IMR-90 (cell line): Measurements from ENCODE around the gene TMPRSS13. TPM values are rescaled to one million over a fixed set of nuclear protein-coding genes. Genes with fewer than 3 reads are reported as not detected.

ENCODE experiments used
- ATAC-seq: fragments of 200-7000 bp; cut with Tn5 transposase; 2 replicates; pipeline ENCODE4 v1.9.1; 2020; ENCODE audit warnings: low read depth, mild to moderate bottlenecking, moderate library complexity
- BruUV-seq: library from RNA; stranded (reverse); fragments of 400-500 nt; replicated peaks from 2 replicates; lab custom pipeline; 2021; lab: Mats Ljungman, UMichigan
- CTCF ChIA-PET: fragments of 300-600 bp; formaldehyde crosslinking; extraction: SDS; loops from one replicate; lab custom pipeline; 2021; ENCODE audit warnings: antibody characterized with exemption; lab: Yijun Ruan, JAX
- POLR2A ChIA-PET: fragments of 300-600 bp; sonication (Branson Sonifier 250); formaldehyde crosslinking; loops from one replicate; lab custom pipeline; 2022; ENCODE audit warnings: antibody characterized with exemption; ENCODE audit not compliant: unreplicated experiment; lab: Charles Lee
- DNase-seq: peaks from one replicate; pipeline ENCODE4 v3.0.0; 2013
- H2AFZ ChIP-seq: replicated peaks from 2 replicates; pipeline ENCODE3; 2013; ENCODE audit warnings: low read length, mild to moderate bottlenecking; ENCODE audit not compliant: poor library complexity
- H2AK5ac ChIP-seq: 2 replicates; pipeline ENCODE4 v1.6.1; 2013; ENCODE audit warnings: low read depth, low read length, inconsistent platforms
- H2AK9ac ChIP-seq: replicated peaks from 2 replicates; pipeline ENCODE3; 2013; ENCODE audit warnings: mild to moderate bottlenecking, low read depth, low read length, moderate library complexity; ENCODE audit not compliant: poor library complexity
- H2BK120ac ChIP-seq: 2 replicates; pipeline ENCODE4 v1.6.1; 2013; ENCODE audit warnings: low read depth, low read length, inconsistent platforms
- H2BK15ac ChIP-seq: 3 replicates; pipeline ENCODE4 v1.6.1; 2013; ENCODE audit warnings: low read depth, low read length, inconsistent platforms
- H2BK20ac ChIP-seq: 2 replicates; pipeline ENCODE4 v1.6.1; 2013; ENCODE audit warnings: low read depth, mild to moderate bottlenecking, inconsistent platforms, low read length, moderate library complexity
- H2BK5ac ChIP-seq: 2 replicates; pipeline ENCODE4 v1.6.1; 2013; ENCODE audit warnings: mild to moderate bottlenecking, low read depth, low read length, inconsistent platforms; ENCODE audit not compliant: poor library complexity, severe bottlenecking
- H3K14ac ChIP-seq: replicated peaks from 2 replicates; pipeline ENCODE4 v1.6.1; 2013; ENCODE audit warnings: low read depth, low read length, inconsistent platforms
- H3K18ac ChIP-seq: 2 replicates; pipeline ENCODE4 v1.6.1; 2013; ENCODE audit warnings: low read depth, low read length, control low read depth
- H3K23ac ChIP-seq: 2 replicates; pipeline ENCODE4 v1.6.1; 2013; ENCODE audit warnings: low read depth, low read length, inconsistent platforms
- H3K27ac ChIP-seq: 2 replicates; pipeline ENCODE4 v1.5.1; 2013; ENCODE audit warnings: mild to moderate bottlenecking, control low read depth, low read length; ENCODE audit not compliant: insufficient read depth
- H3K27me3 ChIP-seq: 2 replicates; pipeline ENCODE4 v1.6.1; 2013; ENCODE audit warnings: low read length; ENCODE audit not compliant: control insufficient read depth, insufficient read depth
- H3K36me3 ChIP-seq: 2 replicates; pipeline ENCODE4 v1.6.1; 2013; ENCODE audit warnings: low read length, mixed read lengths; ENCODE audit not compliant: control insufficient read depth, insufficient read depth
- H3K4ac ChIP-seq: 2 replicates; pipeline ENCODE4 v1.6.1; 2013; ENCODE audit warnings: low read depth, low read length, inconsistent platforms
- H3K4me1 ChIP-seq: 2 replicates; pipeline ENCODE4 v1.6.1; 2013; ENCODE audit warnings: low read length, mixed read lengths; ENCODE audit not compliant: control insufficient read depth, insufficient read depth
- H3K4me2 ChIP-seq: 2 replicates; pipeline ENCODE4 v1.6.1; 2013; ENCODE audit warnings: low read depth, mild to moderate bottlenecking, control low read depth, low read length, moderate library complexity
- H3K4me3 ChIP-seq: 2 replicates; pipeline ENCODE4 v1.5.1; 2013; ENCODE audit warnings: low read depth, mild to moderate bottlenecking, control low read depth, low read length, moderate library complexity; ENCODE audit not compliant: insufficient read depth
- H3K56ac ChIP-seq: 2 replicates; pipeline ENCODE4 v1.6.1; 2013; ENCODE audit warnings: low read length, inconsistent platforms; ENCODE audit not compliant: insufficient read depth; ENCODE audit errors: extremely low read depth
- H3K79me1 ChIP-seq, 2 experiments: 2 replicates each; pipeline ENCODE4 v1.6.1; 2013; ENCODE audit warnings: low read length in 2 of 2, inconsistent platforms in 1 of 2, low read depth in 1 of 2
- H3K9ac ChIP-seq: 2 replicates; pipeline ENCODE4 v1.6.1; 2013; ENCODE audit warnings: low read depth, low read length, control low read depth
- H3K9me1 ChIP-seq: 2 replicates; pipeline ENCODE4 v1.6.1; 2013; ENCODE audit warnings: low read length, inconsistent platforms; ENCODE audit not compliant: insufficient read depth
- H3K9me3 ChIP-seq: 2 replicates; pipeline ENCODE4 v1.6.1; 2013; ENCODE audit warnings: low read length; ENCODE audit not compliant: control insufficient read depth, insufficient read depth
- H4K20me1 ChIP-seq: 2 replicates; pipeline ENCODE4 v1.6.1; 2013; ENCODE audit warnings: low read length, inconsistent platforms; ENCODE audit not compliant: insufficient read depth
- H4K5ac ChIP-seq: 2 replicates; pipeline ENCODE4 v1.6.1; 2013; ENCODE audit warnings: mild to moderate bottlenecking, low read depth, low read length, control low read depth
- H4K8ac ChIP-seq, 2 experiments: 2 replicates each; pipeline ENCODE4 v1.6.1; 2013; ENCODE audit warnings: low read depth in 2 of 2, low read length in 2 of 2, control low read depth in 1 of 2, inconsistent platforms in 1 of 2
- H4K91ac ChIP-seq: 2 replicates; pipeline ENCODE4 v1.6.1; 2013; ENCODE audit warnings: low read depth, low read length, inconsistent platforms; ENCODE audit not compliant: insufficient read depth
- CHD1 ChIP-seq: IDR thresholded peaks from 2 replicates; pipeline ENCODE4 v1.6.1; 2012; ENCODE audit warnings: low read depth, low read length, improper control_type of control experiment
- CTCF ChIP-seq: conservative IDR thresholded peaks from 2 replicates; pipeline ENCODE4 v1.5.1; 2012; ENCODE audit warnings: mild to moderate bottlenecking, low read depth, low read length, improper control_type of control experiment
- RFX5 ChIP-seq: IDR thresholded peaks from 2 replicates; pipeline ENCODE4 v1.8.0; 2012; ENCODE audit warnings: low read depth, mild to moderate bottlenecking, low read length, moderate library complexity
- SMC3 ChIP-seq: fragments of 150-350 bp; IDR thresholded peaks from 2 replicates; pipeline ENCODE4 v1.6.1; 2016; ENCODE audit warnings: low read depth, mild to moderate bottlenecking, antibody characterized with exemption, low read length, moderate library complexity
- WGBS, 2 experiments: methylation state at CpG; one replicate each; pipeline versions ENCODE4 v1.1.5 to v1.1.7; 2013; ENCODE audit warnings: missing lambda C conversion rate in 2 of 2; ENCODE audit not compliant: insufficient read length in 1 of 2; ENCODE audit errors: extremely low coverage in 2 of 2; 5-methylcytosine and 5-hydroxymethylcytosine counted together
- dilution Hi-C: fragments of 300-500 bp; cut with HindIII; formaldehyde crosslinking; loops from one replicate; pipeline ENCODE4 v1.14.3; 2018; ENCODE audit warnings: low sequenced_read_pairs; ENCODE audit not compliant: unreplicated experiment
- in situ Hi-C: fragments of 300-500 bp; cut with MboI; formaldehyde crosslinking; loops from 3 replicates; pipeline ENCODE4 v1.14.3; 2019; ENCODE audit warnings: low sequenced_read_pairs, inconsistent platforms, mixed read lengths
- intact Hi-C: fragments of 100-400 bp; cut with micrococcal nuclease; formaldehyde crosslinking; loops from 2 replicates; pipeline ENCODE4 v1.10.0; 2022
- polyA plus RNA-seq, 3 experiments: library from polyadenylated mRNA; depleted of rRNA; stranded (reverse); fragments of >200 nt; gene quantifications; 2 replicates each; pipeline ENCODE4 v1.2.3, GENCODE V29; 2012; ENCODE audit warnings: low replicate concordance in 1 of 3
- total RNA-seq: library from RNA; depleted of rRNA; stranded (reverse); fragments of >200 nt; gene quantifications from 2 replicates; pipeline ENCODE4 v1.2.3, GENCODE V29; 2012

TMPRSS13 gene
- total and polyA plus RNA-seq, 2 of the 4 experiments (the other 2 are of a cell fraction), result not detected

- H2AK9ac ChIP-seq, result no peak overlapping the region
- no peak for ATAC-seq
- H3K36me3 ChIP-seq, result no peaks in the 10 kb centered on the region
- H4K91ac ChIP-seq, result no peak overlapping the region
- no peaks in the 10 kb centered on the region for H4K20me1 ChIP-seq
- no peak overlapping the region for H2BK120ac ChIP-seq
- BruUV-seq, result no TSS peak
- dilution Hi-C loops, result no loop called here
- no CpG with 5 or more reads among the region's 2 CpGs for WGBS, 2 experiments
- H3K56ac ChIP-seq, result no peak overlapping the region
- POLR2A ChIA-PET, result no interaction called here
- H2BK20ac ChIP-seq, result no peak overlapping the region
- H3K4me2 ChIP-seq, result no peak overlapping the region
- intact Hi-C loops, result no loop called here
- no peak overlapping the region for H3K14ac ChIP-seq
- H3K79me1 ChIP-seq, result no peaks in the 10 kb centered on the region
- in situ Hi-C loops, result no loop called here
- no peaks in the 10 kb centered on the region for H3K4me1 ChIP-seq
- no peak overlapping the region for H3K4ac ChIP-seq
- H3K9me1 ChIP-seq, result no peaks in the 10 kb centered on the region
- H3K9me3 ChIP-seq, result no peaks in the 10 kb centered on the region
- H3K27me3 ChIP-seq, result no peaks in the 10 kb centered on the region; the same call in 1 of the 2 replicates
- no peak overlapping the region for H2AFZ ChIP-seq
- H4K5ac ChIP-seq, result no peak overlapping the region
- no peak overlapping the region for H3K18ac ChIP-seq
- no peak overlapping the region for H4K8ac ChIP-seq
- CTCF ChIA-PET, result no interaction called here
- H2BK5ac ChIP-seq, result no peak overlapping the region
- no peak overlapping the region for H3K23ac ChIP-seq
- H3K4me3 ChIP-seq, result no peak overlapping the region
- H2AK5ac ChIP-seq, result no peak overlapping the region
- H3K9ac ChIP-seq, result no peak overlapping the region
- H3K27ac ChIP-seq, result no peak overlapping the region
- DNase-seq, result no peak
- TF ChIP-seq SMC3 (no peak), RFX5 (no peak), CTCF (no peak), CHD1 (no peak)
- H2BK15ac ChIP-seq, result no peak overlapping the region
Observed at GRCh38 chr11:117891362-117891761, 37.8 kb downstream of the TMPRSS13 start.
